GM21390 (cell line): ENCODE data around the gene RASD1.

ENCODE experiments used
- ATAC-seq: cut with Tn5 transposase; IDR thresholded peaks from one replicate; pipeline ENCODE4 v1.9.1; 2021; ENCODE audit not compliant: unreplicated experiment

The RASD1 gene

GRCh38 chr17:17527534-17527933, 31.3 kb upstream of the RASD1 start:
- no peak for ATAC-seq

GRCh38 chr17:17526369-17526768, 30.2 kb upstream of the RASD1 start:
- no peak for ATAC-seq

- no peak for ATAC-seq
Observed at GRCh38 chr17:17525956-17526355, 29.8 kb upstream of the RASD1 start.

- no peak for ATAC-seq
Observed at GRCh38 chr17:17525311-17525710, 29.1 kb upstream of the RASD1 start.

- no peak for ATAC-seq
Observed at GRCh38 chr17:17523731-17524490, 27.7 kb upstream of the RASD1 start.

- no peak for ATAC-seq
Observed at GRCh38 chr17:17523001-17523730, 27.0 kb upstream of the RASD1 start.

- ATAC-seq: no peak
Observed at GRCh38 chr17:17520599-17521232, 24.5 kb upstream of the RASD1 start.

- ATAC-seq: no peak
Observed at GRCh38 chr17:17519886-17520285, 23.7 kb upstream of the RASD1 start.

- no peak for ATAC-seq
Observed at GRCh38 chr17:17518951-17519350, 22.8 kb upstream of the RASD1 start.

GRCh38 chr17:17518014-17518413, 21.8 kb upstream of the RASD1 start:
- no peak for ATAC-seq

GRCh38 chr17:17516941-17517720, 20.9 kb upstream of the RASD1 start:
- ATAC-seq: no peak

- ATAC-seq: no peak
Observed at GRCh38 chr17:17515934-17516930, 20.0 kb upstream of the RASD1 start.

GRCh38 chr17:17514993-17515933, 19.1 kb upstream of the RASD1 start:
- no peak for ATAC-seq

GRCh38 chr17:17514361-17514992, 18.3 kb upstream of the RASD1 start:
- no peak for ATAC-seq

- no peak for ATAC-seq
Observed at GRCh38 chr17:17513626-17514025, 17.4 kb upstream of the RASD1 start.

GRCh38 chr17:17512866-17513265, 16.7 kb upstream of the RASD1 start:
- ATAC-seq: no peak

GRCh38 chr17:17511881-17512858, 16.0 kb upstream of the RASD1 start:
- no peak for ATAC-seq
